ENCODE results near the gene ADGRF4.

Gene ADGRF4, protein sequence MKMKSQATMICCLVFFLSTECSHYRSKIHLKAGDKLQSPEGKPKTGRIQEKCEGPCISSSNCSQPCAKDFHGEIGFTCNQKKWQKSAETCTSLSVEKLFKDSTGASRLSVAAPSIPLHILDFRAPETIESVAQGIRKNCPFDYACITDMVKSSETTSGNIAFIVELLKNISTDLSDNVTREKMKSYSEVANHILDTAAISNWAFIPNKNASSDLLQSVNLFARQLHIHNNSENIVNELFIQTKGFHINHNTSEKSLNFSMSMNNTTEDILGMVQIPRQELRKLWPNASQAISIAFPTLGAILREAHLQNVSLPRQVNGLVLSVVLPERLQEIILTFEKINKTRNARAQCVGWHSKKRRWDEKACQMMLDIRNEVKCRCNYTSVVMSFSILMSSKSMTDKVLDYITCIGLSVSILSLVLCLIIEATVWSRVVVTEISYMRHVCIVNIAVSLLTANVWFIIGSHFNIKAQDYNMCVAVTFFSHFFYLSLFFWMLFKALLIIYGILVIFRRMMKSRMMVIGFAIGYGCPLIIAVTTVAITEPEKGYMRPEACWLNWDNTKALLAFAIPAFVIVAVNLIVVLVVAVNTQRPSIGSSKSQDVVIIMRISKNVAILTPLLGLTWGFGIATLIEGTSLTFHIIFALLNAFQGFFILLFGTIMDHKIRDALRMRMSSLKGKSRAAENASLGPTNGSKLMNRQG

DNA sequence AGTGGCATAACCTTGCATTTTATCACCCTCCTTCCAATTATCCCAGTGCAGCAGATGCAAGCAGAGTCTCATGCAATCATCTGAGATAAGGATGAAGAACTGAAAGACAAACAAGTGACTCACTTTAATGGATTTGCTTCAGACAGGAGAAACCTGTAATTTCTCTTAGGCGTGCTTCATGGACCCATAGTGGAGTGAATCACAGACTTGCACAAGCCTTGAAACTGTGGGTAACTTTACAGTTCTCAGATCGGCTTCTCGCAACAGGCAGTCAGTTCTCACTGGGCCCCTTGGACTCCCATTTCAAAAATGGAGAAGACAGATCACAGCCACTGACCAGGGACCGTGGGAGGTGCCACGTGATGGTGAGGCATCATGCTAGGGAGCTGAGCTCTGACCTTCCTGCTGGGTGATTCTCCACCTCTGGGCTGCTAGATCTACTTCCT is at the start of gene ADGRF4:
ADGRF4 (plus strand) TSS at position 239 of the 446 bp plus-strand sequence. CDS start 8,666 bp downstream, outside the sequence.
- Histone ChIP-seq H3K9ac (ENCODE audit: insufficient read length) (no peak within 1 kb of the TSS), H3K9me3 (ENCODE audit: low read depth, low read length) (no peaks in the 10 kb centered on the region), H3K4me3 (no peak within 1 kb of the TSS), H3K36me3 (ENCODE audit: insufficient read depth, low read length) (no peaks in the 10 kb centered on the region), H3K27ac (no peak within 1 kb of the TSS)
- TF ChIP-seq EZH2 (IDR thresholded peaks at IDR 0.05) (no peak), FOXP2 (optimal IDR thresholded peaks at IDR 0.05; ENCODE audit: control extremely low read depth, extremely low read length, insufficient read depth) (no peak), POLR2AphosphoS5 (IDR thresholded peaks at IDR 0.05; ENCODE audit: borderline replicate concordance, low read depth, low read length) (no peak)
- no peak for DNase-seq (ENCODE audit: low read depth, low spot score)

DNA sequence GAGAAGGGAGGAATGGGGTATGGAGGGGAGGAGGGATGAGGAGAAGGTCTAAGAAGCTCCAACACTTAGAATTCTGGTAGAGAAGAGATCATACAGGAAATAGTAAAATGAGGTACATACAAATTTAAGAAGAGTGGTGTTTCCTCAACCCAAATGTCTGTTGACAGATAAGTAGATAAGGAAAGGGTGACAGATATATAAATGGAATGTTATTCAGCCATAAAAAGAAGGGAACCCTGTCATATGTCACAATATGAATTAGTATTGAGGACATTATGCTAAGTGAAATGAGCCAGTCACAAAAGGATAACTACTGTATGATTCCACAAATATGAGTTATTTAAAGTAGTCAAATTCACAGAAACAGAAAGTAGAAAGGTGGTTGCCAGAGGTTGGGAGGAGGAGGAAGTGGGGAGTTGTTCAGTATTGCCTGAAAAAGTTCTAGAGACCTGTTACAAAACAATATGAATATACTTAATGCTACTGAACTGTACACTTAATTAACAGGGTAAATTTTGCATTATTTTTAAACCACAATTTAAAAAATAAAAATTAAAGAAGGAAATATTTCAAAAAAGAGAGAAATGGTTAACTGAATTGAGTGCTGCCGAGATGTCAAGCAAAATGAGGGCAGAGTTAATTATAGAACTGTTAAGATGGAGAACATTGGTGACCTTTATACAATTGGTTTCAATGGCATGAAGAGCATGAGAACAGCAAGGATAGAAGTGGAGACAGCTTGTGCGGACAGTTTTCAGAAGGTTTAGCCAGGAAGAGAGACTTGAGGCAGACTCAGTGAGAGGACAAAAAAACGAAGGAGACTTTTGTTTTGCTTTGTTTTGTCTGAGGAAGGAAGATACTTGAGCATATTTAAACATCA is 47.6 kb upstream of the ADGRF4 start:
- Histone ChIP-seq H3K9ac (ENCODE audit: insufficient read length) (no peak overlapping the region), H3K9me3 (ENCODE audit: low read depth, low read length) (no peaks in the 10 kb centered on the region), H3K4me3 (no peak overlapping the region), H3K27ac (no peak overlapping the region), H3K36me3 (ENCODE audit: insufficient read depth, low read length) (no peaks in the 10 kb centered on the region)
- no peak for DNase-seq (ENCODE audit: low read depth, low spot score)
- TF ChIP-seq EZH2 (IDR thresholded peaks at IDR 0.05) (no peak), FOXP2 (optimal IDR thresholded peaks at IDR 0.05; ENCODE audit: control extremely low read depth, extremely low read length, insufficient read depth) (no peak), POLR2AphosphoS5 (IDR thresholded peaks at IDR 0.05; ENCODE audit: borderline replicate concordance, low read depth, low read length) (no peak)

DNA sequence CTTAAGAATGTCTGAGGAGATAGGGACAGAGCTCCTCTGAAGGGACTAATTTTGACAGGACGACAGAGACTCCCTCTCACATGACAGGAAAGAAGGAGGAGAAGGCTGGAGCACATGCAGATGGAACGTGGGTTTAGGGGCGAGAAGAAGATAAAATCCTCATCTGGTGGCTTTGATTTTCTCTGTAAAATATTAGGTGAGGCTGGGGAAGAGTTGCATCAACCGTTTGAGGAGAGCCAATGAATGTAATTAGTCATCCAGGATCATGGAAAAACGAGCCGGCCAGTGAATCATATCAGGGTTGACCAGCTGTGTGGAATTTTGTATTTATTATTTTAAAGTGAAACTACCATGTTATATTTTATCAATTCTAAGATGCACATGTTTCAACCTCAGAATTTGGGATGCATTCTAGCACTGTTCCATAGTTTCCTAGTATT is 46.9 kb upstream of the ADGRF4 start:
- Histone ChIP-seq H3K27ac (no peak overlapping the region), H3K9me3 (ENCODE audit: low read depth, low read length) (no peaks in the 10 kb centered on the region), H3K36me3 (ENCODE audit: insufficient read depth, low read length) (no peaks in the 10 kb centered on the region), H3K4me3 (no peak overlapping the region), H3K9ac (ENCODE audit: insufficient read length) (no peak overlapping the region)
- DNase-seq (ENCODE audit: low read depth, low spot score) = no peak
- TF ChIP-seq FOXP2 (optimal IDR thresholded peaks at IDR 0.05; ENCODE audit: control extremely low read depth, extremely low read length, insufficient read depth) (no peak), EZH2 (IDR thresholded peaks at IDR 0.05) (no peak), POLR2AphosphoS5 (IDR thresholded peaks at IDR 0.05; ENCODE audit: borderline replicate concordance, low read depth, low read length) (no peak)

DNA sequence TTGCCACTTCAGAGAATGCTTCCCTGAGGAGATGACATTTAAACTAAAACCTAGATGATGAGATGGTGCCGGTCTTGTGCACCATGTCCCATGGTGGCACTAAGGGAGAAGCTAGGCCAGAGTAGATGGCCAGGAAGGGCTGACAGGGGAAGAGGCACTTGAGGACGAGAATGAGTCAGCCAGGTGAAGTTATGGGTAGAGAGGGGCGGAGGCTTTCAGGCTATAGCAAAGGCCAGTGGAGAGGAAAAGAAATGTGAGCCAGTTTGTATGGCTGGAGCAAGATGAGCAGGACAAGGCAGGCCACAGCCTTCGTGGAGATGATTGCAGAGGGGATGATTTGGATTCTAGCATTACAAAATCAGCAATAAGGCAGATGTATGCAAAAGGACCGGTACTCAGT is 44.7 kb upstream of the ADGRF4 start:
- TF ChIP-seq FOXP2 (optimal IDR thresholded peaks at IDR 0.05; ENCODE audit: control extremely low read depth, extremely low read length, insufficient read depth) (no peak), POLR2AphosphoS5 (IDR thresholded peaks at IDR 0.05; ENCODE audit: borderline replicate concordance, low read depth, low read length) (no peak), EZH2 (IDR thresholded peaks at IDR 0.05) (no peak)
- no peak for DNase-seq (ENCODE audit: low read depth, low spot score)
- no peak overlapping the region for H3K4me3 ChIP-seq
- no peak overlapping the region for H3K9ac ChIP-seq (ENCODE audit: insufficient read length)
- no peaks in the 10 kb centered on the region for H3K36me3 ChIP-seq (ENCODE audit: insufficient read depth, low read length)
- H3K9me3 ChIP-seq (ENCODE audit: low read depth, low read length) = no peaks in the 10 kb centered on the region
- H3K27ac ChIP-seq = no peak overlapping the region

DNA sequence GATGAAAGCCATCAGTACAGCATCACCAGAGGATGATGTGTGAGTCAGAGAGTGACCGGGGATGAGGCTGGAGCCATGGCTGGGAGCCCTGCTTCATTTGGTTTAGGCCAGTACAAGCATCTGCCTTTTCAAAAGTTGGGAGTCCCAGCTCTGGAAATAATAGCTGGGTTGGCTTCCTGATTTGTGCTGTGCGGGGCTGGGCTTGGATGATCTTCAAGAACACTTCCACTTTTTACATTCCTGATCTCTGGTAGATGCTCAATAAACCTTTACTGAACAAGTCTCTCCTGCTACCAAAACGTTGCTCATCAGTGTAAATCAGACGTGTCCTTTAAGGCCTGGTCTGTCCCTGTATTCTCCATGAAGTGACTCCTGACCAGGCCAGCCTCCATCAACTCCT is 44.1 kb upstream of the ADGRF4 start:
- H3K4me3 ChIP-seq = no peak overlapping the region
- H3K27ac ChIP-seq = no peak overlapping the region
- no peaks in the 10 kb centered on the region for H3K36me3 ChIP-seq (ENCODE audit: insufficient read depth, low read length)
- H3K9me3 ChIP-seq (ENCODE audit: low read depth, low read length) = no peaks in the 10 kb centered on the region
- no peak overlapping the region for H3K9ac ChIP-seq (ENCODE audit: insufficient read length)
- TF ChIP-seq POLR2AphosphoS5 (IDR thresholded peaks at IDR 0.05; ENCODE audit: borderline replicate concordance, low read depth, low read length) = no peak
- TF ChIP-seq FOXP2 (optimal IDR thresholded peaks at IDR 0.05; ENCODE audit: control extremely low read depth, extremely low read length, insufficient read depth) = no peak
- no peak for TF ChIP-seq EZH2 (IDR thresholded peaks at IDR 0.05)
- DNase-seq (ENCODE audit: low read depth, low spot score) = no peak

DNA sequence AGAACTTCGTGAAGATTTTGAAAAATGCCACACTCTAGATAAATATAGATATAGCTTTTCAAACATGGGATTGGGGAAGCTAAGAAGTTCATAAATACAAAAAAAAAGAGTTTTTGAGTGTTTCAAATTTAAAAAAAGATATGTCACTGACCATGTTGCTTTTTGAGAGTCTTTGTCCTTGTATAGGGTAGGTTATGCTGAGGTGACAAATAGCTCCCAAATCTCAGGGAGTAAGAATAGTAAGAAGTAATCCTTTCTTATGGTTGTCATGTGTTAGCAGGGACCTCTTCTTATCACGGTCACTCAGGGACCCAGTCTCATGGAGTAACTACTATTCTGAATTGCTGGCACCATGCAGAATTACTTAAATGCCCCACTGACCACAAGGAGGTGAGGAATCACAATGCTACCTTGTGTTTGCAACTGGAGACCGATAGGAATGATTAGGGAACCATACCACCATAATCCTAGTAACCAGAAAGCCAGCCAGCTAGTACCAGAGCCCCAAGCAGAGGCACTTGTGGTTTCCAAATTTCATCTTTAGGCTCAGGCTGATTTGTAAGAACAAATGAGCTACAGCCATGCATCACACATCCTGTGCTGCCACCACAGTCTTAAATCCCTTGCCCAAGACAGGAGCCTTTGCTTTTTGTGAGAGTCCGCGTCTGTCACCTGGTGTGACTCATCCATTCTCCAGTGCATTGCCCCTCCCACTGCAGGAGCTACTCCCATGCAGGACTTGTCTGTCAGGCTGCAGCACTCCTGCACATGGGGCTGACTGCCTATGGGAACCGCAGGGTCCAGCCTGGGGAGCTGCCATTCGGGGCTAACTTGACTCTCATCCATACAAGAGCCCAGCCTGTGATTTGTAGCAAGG is 42.4 kb upstream of the ADGRF4 start:
- no peak for DNase-seq (ENCODE audit: low read depth, low spot score)

DNA sequence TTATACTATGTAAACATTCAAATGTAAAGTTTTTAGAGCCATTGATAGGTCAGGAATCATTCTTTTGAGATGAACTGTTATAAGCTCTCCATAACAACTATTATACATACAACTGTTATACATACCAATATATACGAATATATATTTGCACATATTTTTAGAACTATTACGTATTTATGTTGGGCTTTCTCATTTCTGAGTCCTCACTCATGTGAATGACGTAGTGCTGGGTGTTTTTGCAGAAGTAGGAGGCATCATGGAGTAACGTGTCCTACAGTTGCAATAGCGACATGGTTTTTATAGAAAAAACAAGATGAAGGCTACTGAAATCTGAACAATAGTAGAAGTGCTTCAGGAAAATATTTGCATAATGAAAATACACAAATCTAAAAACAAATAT is 36.4 kb upstream of the ADGRF4 start:
- Histone ChIP-seq H3K9me3 (ENCODE audit: low read depth, low read length) (no peaks in the 10 kb centered on the region), H3K9ac (ENCODE audit: insufficient read length) (no peak overlapping the region), H3K4me3 (no peak overlapping the region), H3K36me3 (ENCODE audit: insufficient read depth, low read length) (no peaks in the 10 kb centered on the region), H3K27ac (no peak overlapping the region)
- TF ChIP-seq EZH2 (IDR thresholded peaks at IDR 0.05) (no peak), POLR2AphosphoS5 (IDR thresholded peaks at IDR 0.05; ENCODE audit: borderline replicate concordance, low read depth, low read length) (no peak), FOXP2 (optimal IDR thresholded peaks at IDR 0.05; ENCODE audit: control extremely low read depth, extremely low read length, insufficient read depth) (no peak)
- no peak for DNase-seq (ENCODE audit: low read depth, low spot score)

More for the DNA sequence above, 42.4 kb upstream of the ADGRF4 start:
- H3K27ac ChIP-seq = no peak overlapping the region
- no peaks in the 10 kb centered on the region for H3K36me3 ChIP-seq (ENCODE audit: insufficient read depth, low read length)
- no peaks in the 10 kb centered on the region for H3K9me3 ChIP-seq (ENCODE audit: low read depth, low read length)
- no peak overlapping the region for H3K9ac ChIP-seq (ENCODE audit: insufficient read length)
- no peak for TF ChIP-seq FOXP2 (optimal IDR thresholded peaks at IDR 0.05; ENCODE audit: control extremely low read depth, extremely low read length, insufficient read depth)
- no peak for TF ChIP-seq POLR2AphosphoS5 (IDR thresholded peaks at IDR 0.05; ENCODE audit: borderline replicate concordance, low read depth, low read length)
- TF ChIP-seq EZH2 (IDR thresholded peaks at IDR 0.05) = no peak
- no peak overlapping the region for H3K4me3 ChIP-seq
